Activated CD8-positive, alpha-beta memory T cell treated with anti-CD3 and anti-CD28 coated beads, Interleukin-2, amount 50 U/mL, for 24 hours (primary cell): Measurements from ENCODE around the gene CCNDBP1.
"Not testable (repeated sequence)": the region's sequence is repeated elsewhere in the genome, so short reads cannot be mapped to it uniquely, and the experiment has no call there.

Source experiments
- DNase-seq: peaks from one replicate; pipeline ENCODE4 v3.0.0-alpha.2; 2020; ENCODE audit errors: extremely low read depth

Gene CCNDBP1

DNA sequence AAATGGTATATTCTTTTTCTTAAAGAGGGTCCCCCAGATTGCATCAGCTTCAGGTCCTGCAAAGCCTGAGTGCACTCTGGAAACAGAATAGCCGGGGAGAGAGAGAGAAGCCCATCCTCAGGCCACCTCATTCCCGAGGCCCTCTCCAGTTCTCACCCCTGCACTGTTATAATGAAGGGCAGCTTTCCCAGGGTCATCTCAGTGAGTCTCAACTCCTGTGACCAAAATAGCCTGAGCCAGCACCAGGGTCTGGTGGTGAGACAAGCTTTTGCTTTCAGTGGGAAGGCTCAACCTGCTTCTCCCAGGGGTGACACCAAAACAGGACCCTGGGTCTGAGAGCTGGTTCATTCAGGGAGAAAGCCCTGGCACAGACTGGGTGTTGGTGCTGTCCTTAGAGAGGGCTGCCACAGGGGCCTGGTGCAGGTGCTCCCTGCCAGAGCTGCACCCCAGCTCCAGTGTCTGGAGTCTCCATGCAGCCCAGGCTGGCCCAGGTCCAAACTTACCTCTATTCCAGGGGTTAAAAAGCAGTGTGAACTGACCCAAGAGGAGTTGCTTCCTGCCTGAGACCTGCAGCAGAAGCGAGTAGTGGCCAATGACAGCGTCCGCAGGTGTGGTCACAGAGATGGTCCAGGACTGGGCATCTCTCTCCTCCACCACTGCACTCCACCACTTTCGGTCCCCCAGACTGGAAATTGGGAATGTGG lies 29.5 kb downstream of the CCNDBP1 start:
- DNase-seq, result no peak

DNA sequence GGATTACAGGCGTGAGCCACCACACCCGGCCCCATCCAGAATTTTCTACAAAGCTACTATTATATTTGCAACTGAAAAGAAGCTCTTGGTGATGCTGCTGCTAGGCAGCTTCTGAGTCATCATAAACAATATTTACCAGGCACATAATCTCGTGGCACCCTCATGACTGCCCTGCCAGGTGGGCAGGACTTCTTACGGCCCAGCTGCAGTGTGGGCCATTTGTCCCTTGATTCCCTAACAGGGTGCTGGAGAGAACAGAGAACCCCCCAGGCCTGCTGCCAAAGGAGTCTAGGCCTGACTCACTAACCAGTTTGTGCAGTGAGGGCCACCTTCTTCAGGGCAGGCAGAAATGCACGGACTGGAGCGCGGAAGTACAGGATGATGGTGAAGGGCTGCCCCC lies 30.8 kb downstream of the CCNDBP1 start:
- DNase-seq, result no peak

DNA sequence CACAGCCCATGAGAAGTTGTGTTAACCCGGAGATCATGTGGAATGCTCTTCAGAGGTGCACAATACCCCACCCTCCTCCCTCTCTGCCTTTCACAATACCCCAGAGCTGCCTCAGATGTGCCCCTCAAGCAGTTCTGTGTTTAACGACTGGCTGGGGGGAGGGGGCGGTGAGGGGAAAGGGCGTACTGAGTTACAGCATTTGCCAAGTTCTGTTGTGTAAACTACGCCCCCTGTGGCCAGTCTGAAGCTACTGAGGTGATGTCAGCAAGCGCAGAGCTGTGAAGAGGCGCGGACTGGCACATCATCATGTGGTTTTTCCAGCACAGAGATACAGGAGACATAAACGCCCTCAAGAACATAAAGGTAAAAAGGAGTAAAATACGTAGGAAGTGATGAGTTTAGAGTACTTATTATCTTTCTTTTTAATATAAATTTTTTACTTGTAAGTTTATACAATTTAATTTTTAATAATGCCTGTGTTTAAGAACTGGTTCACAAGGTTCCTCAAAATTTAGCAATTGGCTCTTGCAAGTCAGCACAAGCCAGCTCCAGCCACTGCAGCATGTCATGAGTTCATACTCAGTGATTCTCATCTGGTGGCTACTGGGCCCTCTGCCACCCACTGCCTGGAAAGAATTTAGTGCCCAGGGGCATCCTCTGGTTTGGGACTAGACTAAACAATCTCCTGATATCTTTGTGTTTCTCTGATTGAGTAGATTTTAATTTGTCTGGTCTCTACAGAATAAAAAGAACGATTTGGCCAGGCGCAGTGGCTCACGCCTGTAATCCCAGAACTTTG lies 33.9 kb downstream of the CCNDBP1 start:
- DNase-seq, result no peak

DNA sequence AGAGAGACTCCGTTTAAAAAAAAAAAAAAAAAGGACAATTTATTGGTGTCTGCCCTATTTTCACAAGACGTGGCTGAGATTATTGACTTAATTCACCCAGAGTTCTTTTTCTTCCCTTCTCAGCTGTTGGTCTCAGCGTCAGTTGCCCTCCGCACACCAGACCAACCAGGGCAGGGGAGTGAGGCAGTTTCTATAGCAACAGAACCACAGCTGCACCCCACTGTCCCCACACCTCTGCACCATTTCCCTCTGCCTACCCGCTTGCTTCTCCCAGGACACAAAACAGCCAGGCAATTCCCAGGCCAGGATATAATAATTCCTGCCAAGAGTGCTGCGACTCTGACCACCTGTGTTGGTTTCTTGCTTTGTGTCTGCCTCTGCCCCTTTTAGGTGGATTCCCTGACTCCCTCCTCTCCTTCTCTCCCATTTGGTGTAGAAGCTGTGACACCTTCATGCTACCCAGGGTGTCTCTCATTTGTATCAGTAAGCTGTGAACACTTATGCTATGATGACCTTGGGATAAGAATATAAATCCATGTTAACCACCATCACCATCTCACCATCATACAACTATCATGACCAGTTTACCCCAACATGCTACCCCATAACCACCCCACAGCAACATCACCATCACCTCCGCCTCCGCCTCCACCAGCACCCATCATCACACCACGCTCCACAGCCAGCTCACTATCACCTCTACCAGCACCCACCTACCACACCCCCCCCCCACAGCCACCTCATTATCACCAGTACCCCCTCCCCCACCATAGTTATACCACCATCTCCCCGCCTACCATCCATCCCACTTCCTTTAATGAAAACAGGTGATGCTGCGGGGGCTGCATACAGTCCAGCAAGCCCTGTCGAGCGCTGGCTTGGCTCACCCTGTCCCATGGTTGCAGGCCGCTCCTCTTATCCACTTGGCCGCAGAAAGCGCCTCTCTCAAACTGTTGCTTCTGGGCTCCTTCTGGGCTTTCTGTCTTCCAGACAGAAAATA lies 35.0 kb downstream of the CCNDBP1 start:
- DNase-seq, result no peak

DNA sequence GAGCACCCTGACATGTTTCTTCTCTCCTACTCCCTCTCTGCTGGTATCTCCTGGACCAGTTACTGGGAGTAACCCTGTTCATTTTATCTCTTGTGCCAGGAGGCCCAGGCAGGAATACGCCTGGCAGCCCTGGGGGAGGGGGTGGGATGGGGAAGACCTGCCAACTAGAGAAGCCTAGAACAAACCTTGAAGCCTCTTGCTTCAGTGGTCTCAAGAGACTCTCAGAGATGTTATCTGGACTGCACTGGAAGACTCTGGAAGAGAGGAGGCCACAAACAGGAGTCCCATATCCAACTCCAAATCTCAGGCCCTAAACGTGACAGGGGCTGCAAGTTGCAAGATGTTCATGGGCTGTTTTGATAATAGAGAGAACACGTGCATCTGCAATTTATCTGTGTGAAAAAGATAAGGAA lies 35.8 kb downstream of the CCNDBP1 start, which contains the start of gene EPB42:
TSS of gene EPB42 (minus strand) at position 28 of the 413 bp plus-strand sequence. CDS start 193 bp downstream, outside the sequence.
- no peak for DNase-seq

DNA sequence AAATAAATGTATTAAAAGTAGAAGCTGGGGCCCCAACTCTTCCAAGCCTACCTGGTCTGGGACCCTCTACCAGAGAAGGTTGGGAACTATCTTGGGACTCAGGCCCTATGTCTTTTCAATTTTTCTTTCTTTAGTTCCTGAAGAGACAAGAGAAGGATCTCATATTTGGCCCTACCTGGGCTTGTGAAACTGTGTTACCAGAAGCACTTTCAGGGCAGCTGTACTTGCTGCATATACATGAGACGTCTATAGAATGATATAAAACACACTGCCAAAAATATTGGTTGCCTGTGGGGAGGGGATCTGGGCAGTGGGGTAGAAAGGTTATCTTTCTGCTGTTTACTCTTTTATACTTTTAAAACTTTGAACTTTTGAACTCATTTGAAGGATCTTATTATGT lies 36.2 kb downstream of the CCNDBP1 start:
- DNase-seq, result no peak

DNA sequence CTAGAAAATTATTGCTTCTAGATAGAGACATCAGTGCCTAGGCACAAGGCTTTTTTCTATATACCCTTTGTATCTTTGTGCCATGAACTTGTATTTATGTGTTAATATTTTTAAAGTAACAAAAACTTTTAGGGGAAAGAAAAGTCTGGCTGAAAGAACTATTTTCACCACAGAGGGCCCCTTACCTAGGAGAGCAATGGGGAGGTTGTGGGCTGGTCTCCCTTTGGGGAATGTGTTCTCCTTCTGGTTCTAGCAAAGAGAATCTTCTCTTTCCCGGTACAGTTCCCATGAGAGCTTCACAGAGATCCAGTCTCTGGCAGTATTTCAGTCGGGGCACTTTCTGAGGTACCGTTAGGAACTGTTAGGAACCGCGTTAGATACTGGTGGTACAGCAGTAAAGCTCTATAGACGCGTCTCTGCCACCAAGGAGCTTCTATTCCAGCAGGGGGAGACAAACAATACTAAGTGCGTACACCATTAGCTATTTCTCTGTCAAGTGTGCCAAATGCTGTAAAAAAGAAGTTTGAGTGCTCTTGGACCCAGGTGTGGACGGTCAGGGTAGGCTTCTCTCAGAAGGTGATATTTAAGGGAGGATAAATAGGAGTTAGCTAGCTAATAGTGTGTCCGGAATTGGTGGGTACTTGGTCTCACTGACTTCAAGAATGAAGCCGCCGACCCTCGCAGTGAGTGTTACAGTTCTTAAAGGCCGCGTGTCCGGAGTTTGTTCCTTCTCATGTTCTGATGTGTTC lies 40.2 kb downstream of the CCNDBP1 start:
- DNase-seq, result no peak

DNA sequence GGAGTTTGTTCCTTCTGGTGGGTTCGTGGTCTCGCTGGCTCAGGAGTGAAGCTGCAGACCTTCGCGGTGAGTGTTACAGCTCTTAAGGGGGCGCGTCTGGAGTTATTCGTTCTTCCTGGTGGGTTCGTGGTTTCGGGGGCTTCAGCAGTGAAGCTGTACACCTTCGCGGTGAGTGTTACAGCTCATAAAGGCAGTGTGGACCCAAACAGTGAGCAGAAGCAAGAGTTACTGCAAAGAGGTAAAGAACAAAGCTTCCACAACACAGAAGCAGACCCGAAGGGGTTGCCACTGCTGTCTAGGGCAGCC lies 40.7 kb downstream of the CCNDBP1 start:
- DNase-seq, result not testable (repeated sequence)

DNA sequence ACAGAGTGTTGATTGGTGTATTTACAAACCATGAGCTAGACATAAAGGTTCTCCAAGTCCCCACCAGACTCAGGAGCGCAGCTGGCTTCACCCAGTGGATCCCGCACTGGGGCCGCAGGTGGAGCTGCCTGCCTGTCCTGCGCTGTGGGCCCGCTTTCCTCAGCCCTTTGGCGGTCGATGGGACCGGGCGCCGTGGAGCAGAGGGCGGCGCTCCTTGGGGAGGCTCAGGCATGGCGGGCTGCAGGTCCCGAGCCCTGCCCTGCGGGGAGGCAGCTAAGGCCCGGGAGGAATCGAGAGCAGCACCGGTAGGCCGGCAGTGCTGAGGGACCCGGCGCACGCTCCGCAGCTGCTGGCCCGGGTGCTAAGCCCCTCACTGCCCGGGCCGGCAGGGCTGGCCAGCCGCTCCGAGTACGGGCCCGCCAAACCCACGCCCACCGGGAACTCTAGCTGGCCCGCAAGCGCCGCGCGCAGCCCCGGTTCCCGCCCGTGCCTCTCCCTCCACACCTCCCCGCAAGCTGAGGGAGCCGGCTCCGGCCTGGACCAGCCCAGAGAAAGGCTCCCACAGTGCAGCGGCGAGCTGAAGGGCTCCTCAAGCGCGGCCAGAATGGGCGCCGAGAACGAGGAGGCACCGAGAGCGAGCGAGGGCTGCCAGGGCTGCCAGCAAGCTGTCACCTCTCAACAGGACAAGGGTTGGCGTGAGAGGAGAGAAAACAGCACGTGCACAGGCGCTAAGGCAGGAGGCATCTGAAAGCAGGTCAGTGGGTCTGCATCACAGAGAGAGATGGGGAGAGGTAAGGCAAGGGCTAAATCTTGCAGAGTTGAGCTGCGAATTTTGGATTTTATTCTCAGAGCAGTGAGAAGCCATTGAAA lies 41.5 kb downstream of the CCNDBP1 start:
- no peak for DNase-seq

DNA sequence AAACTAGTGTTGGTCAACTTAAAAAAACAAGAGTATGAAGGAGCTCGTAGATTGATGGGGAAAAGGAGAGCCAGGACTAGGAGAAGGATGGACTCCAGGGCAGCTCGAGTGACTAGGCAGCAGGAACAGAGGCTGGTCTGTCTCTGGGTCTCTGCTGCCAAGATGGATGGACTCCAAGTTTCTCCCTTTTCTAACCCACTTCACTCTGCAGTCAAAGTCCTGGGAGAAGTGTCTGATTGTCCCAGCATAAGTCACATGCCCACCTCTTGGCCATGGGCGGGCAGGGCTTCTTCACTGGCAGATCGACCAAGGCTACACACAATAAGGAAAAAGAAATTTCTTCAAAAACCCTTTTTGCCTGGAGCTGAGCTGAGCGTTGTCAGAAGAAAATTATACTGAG lies 44.8 kb downstream of the CCNDBP1 start:
- no peak for DNase-seq

DNA sequence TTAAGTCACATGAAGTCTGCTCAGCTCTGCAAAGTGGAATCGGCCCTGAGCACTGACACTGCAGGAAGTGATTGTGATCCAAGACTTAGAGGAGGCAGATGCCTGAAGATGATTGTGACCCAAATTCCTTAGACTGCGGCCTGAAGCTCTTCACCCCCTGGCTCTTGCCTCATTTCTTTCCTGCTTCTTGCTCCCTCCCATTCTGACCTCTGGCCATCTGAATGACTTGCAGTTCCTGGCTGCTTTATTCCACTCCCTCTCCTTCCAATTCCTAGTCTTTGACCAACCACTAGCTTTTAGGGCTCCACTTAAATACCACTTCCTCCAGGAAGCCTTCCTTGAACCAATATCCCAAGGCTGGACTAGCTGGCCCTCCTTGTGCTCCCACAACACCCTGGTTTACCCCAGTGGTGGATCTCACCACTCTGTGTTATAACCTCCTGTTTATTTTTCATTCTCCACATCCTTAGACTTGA lies 45.5 kb downstream of the CCNDBP1 start:
- DNase-seq, result no peak

DNA sequence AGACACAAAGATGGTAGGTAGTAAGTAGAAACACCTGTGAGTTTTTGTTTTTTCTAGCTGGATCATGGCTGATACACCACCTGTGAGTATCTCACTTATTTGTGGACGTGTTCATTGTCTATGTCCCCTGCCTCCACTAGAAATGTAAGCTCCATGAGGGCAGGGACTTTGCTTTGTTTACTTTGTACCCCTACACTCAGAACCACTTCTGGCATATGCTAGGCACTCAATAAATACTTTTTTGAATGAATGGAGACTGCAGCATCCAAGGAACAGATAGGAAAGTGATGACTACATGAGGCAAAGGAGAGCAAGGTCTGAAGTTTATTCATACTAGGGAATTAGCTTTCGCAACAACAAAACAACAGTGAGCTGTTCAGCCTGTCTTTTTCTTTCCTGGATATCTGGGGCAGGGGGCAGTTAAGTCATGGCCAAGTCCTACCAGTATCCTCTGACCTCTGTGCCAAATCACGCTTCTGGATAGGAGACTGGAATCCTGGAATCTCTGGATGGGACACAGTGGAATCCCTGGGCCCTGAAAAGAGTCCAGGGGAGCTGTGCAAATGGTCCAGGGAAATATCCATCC lies 47.2 kb downstream of the CCNDBP1 start:
- DNase-seq, result no peak

DNA sequence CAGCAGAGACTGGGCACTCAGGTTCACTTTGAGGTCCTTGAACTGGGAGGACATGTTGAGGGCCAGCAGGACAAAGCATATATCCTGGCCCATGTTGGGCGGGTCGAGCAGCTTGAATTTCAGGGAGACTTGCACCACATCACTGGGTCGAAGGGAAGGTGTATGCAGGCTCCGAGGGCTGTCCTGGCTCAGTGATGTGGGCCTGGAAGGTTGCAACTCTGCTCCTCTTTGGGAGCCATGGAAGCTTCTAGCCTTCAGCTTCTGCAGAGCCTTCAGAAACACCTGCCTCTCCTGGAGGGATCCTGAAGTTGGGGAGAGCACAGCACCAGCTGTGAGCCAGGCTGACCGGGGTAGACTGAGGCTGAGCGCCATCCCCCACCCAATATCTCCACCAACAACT lies 50.3 kb downstream of the CCNDBP1 start:
- DNase-seq, result no peak

DNA sequence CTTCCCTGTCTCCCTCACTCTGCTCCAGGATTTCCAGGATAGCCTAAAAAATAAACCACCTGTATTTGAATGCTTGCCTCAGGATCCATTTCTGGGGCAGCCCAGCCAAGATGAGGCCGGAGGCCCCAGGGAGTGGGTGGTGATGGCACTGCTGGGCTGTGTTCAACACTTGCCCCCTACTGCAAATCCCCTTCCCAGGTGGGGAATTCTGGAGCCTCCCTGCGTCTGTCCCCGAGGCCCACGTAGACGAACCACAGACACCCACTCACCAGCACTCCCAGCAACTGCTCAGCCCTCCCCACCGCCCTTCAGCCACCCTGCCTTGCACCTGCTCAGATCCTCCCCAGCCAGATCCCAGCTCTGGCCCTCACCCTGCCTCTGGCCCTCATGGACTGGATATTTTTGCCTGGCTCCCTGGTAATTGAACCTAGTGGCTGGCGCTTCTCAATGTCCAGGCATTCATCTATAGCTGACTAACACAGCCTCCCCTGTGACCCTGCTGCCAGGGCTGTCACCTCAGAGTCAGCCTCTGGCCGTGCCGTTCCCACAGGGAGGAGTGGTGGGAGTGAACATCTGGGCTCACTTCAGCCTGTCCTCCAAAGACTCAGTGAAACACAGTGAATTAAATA lies 52.8 kb downstream of the CCNDBP1 start:
- no peak for DNase-seq

DNA sequence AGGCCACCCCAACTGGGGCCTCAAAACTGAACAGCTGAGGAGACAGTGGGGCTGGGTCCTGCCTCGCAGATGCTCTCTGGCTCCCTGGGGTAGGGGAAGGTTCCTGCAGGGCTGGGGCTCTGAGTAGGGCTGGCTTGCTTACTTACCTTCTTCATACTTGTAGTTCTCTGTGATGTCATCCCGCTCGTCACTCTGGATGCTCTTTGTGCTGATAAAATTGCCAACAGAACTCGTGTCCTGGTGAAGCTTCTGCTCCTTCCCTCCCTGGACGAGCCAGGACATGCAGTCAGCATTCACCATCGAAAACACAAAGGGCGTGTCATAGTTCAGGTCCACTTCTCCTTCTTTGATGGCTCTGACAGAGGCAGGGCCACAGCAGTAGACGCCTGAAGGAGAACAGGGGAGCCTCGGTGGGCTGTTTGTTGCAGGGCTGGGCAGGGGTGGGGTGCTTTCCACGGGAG lies 53.5 kb downstream of the CCNDBP1 start:
- no peak for DNase-seq

DNA sequence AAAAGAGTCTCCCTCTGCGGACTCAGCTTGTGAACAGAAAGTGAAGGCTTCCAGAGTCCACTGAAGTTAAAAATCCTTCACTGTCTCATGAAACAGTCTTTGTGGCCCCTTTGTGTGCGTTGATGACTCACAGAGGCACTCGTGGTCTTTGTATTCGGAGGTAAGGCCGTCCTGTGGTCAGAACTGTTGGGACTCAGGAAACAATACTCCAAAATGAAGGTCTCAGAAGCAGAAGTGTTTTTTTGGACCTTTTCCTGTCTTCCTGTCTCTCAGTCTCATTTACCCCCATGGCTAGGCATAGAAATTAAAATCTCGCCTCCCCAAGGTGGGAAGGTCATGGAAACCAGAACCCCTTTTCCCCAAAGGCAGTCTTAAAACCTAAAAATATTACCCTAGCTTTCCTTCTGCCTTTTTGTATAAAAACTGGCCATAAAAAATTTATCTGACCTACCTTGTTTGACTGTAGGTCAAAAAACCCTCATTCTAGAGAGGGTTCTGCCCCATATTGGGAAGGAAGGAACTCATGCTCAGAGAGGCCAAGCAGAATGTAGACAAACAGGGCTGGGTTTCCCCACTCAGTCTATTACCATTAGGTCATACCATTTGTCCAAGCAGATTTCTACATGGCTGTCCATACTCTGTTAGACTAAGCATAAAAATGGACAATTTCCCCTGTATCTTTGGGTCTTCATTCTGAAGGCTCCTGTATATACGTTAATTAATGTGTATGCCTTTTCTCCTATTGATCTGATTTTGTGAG lies 54.7 kb downstream of the CCNDBP1 start:
- no peak for DNase-seq

DNA sequence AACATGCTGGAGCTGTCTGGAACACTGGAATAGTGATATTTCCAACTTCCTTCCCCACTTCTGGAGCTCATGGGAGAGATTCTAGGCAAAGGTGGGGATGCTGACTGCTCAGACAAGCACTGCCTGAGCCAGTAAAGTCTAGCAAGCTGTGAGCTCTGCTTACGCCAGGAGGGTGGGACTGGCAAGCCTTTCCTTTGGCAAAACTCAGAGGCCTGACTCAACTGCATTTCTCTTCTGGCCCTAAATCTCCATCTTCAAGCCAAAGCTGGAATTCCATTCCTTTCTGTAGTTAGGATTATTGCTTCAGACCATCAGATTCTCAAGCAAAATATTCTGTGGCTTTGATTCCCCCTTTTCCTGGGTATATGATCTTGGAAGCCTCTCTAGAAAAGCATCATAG lies 55.9 kb downstream of the CCNDBP1 start:
- no peak for DNase-seq

DNA sequence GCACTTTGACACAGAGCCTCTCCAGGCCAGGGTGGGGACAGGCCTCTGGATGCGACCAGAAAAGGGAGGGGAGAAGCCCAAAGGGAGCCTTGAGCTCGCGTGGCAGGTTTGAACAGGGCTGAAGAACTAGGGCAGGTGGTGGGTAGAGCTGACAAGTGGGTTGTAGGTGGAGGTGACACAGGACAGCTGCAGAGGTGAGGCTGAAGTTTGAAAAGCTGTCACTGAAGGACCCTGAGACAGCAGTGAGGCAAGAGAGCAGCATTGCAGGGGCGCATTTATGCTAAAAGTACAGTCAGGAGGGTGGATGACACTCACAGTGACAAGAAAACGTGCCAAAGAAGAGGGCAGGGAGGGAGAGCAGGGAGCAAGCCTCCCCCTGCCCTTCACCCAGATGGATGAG lies 57.4 kb downstream of the CCNDBP1 start:
- no peak for DNase-seq
